Activated CD8-positive, alpha-beta memory T cell treated with anti-CD3 and anti-CD28 coated beads, Interleukin-2, amount 50 U/mL, for 1 hour (primary cell): ENCODE results near the gene LETM1.

Experiments used
- DNase-seq: peaks from one replicate; pipeline ENCODE4 v3.0.0-alpha.2; 2020; ENCODE audit errors: extremely low read depth

The LETM1 gene

GRCh38 chr4:1826531-1827350, 29.2 kb downstream of the LETM1 start:
- no peak for DNase-seq

- no peak for DNase-seq
These were observed 30.6 kb downstream of the LETM1 start for GRCh38 chr4:1825326-1825725.

GRCh38 chr4:1824746-1825145, 31.2 kb downstream of the LETM1 start:
- no peak for DNase-seq

- DNase-seq, result no peak
These were observed 32.4 kb downstream of the LETM1 start for GRCh38 chr4:1823545-1823932.

- no peak for DNase-seq
These were observed 33.1 kb downstream of the LETM1 start for GRCh38 chr4:1822568-1823544.

GRCh38 chr4:1821679-1822567, 34.0 kb downstream of the LETM1 start:
- no peak for DNase-seq

- DNase-seq, result no peak
These were observed 36.1 kb downstream of the LETM1 start for GRCh38 chr4:1819816-1820215.

GRCh38 chr4:1819284-1819683, 36.7 kb downstream of the LETM1 start:
- DNase-seq, result no peak

- DNase-seq, result no peak
These were observed 39.7 kb downstream of the LETM1 start for GRCh38 chr4:1815997-1816860.

- no peak for DNase-seq
These were observed 40.6 kb downstream of the LETM1 start for GRCh38 chr4:1815096-1815996.

- no peak for DNase-seq
These were observed 41.5 kb downstream of the LETM1 start for GRCh38 chr4:1814453-1814852.

GRCh38 chr4:1813915-1814314, 42.0 kb downstream of the LETM1 start:
- no peak for DNase-seq

GRCh38 chr4:1813231-1813630, 42.7 kb downstream of the LETM1 start:
- no peak for DNase-seq

GRCh38 chr4:1812720-1813119, 43.2 kb downstream of the LETM1 start:
- DNase-seq, result no peak

GRCh38 chr4:1810765-1811164, 45.2 kb downstream of the LETM1 start:
- no peak for DNase-seq

GRCh38 chr4:1809754-1810502, 46.0 kb downstream of the LETM1 start:
- no peak for DNase-seq

- DNase-seq, result no peak
These were observed 46.9 kb downstream of the LETM1 start for GRCh38 chr4:1808851-1809753.

GRCh38 chr4:1808396-1808795, 47.6 kb downstream of the LETM1 start:
- DNase-seq, result no peak
